PC-9 (cell line): ENCODE data around the gene SECTM1. TPM values are rescaled to one million over a fixed set of nuclear protein-coding genes. Genes with fewer than 3 reads are reported as not detected.

Experiments
- BruUV-seq: library from RNA; stranded (reverse); fragments of 400-500 nt; replicated peaks from 2 replicates; lab custom pipeline; 2021; lab: Mats Ljungman, UMichigan
- CTCF ChIA-PET: fragments of 300-600 bp; sonication (Branson Sonifier 250); formaldehyde crosslinking; loops from one replicate; lab custom pipeline; 2022; ENCODE audit warnings: antibody characterized with exemption; lab: Charles Lee
- POLR2A ChIA-PET: fragments of 300-600 bp; sonication (Branson Sonifier 250); formaldehyde crosslinking; loops from one replicate; lab custom pipeline; 2022; ENCODE audit warnings: antibody characterized with exemption; ENCODE audit not compliant: unreplicated experiment; lab: Charles Lee
- DNase-seq, 2 experiments: peaks; one replicate each; pipeline versions ENCODE4 v3.0.0 to v3.0.0-alpha.2; 2015 to 2022; ENCODE audit warnings: mixed read lengths in 1 of 2
- H2AFZ ChIP-seq: fragments of 200-600 bp; sonication (generic); 2 replicates; pipeline ENCODE4 v1.8.1; 2017; ENCODE audit warnings: antibody characterized with exemption
- H3F3A ChIP-seq: fragments of 200-600 bp; sonication (generic); 2 replicates; pipeline ENCODE4 v1.8.1; 2017; ENCODE audit warnings: antibody characterized with exemption, mild to moderate bottlenecking, low read depth; ENCODE audit not compliant: insufficient read depth
- H3K27ac ChIP-seq: fragments of 200-600 bp; sonication (generic); 2 replicates; pipeline ENCODE4 v1.6.1; 2016; ENCODE audit warnings: mixed run types
- H3K27me3 ChIP-seq: fragments of 200-600 bp; sonication (generic); 2 replicates; pipeline ENCODE4 v1.6.1; 2016; ENCODE audit warnings: low read depth, mixed run types; ENCODE audit not compliant: insufficient read depth
- H3K36me3 ChIP-seq: fragments of 200-600 bp; sonication (generic); 2 replicates; pipeline ENCODE4 v1.6.1; 2016; ENCODE audit warnings: low read depth, mixed run types
- H3K4me1 ChIP-seq: fragments of 200-600 bp; sonication (generic); replicated peaks from 2 replicates; pipeline ENCODE4 v1.6.1; 2016; ENCODE audit warnings: mixed run types; ENCODE audit not compliant: insufficient read depth
- H3K4me2 ChIP-seq: fragments of 200-600 bp; sonication (generic); 2 replicates; pipeline ENCODE4 v1.6.1; 2017; ENCODE audit warnings: mixed run types
- H3K4me3 ChIP-seq: fragments of 200-600 bp; sonication (generic); 2 replicates; pipeline ENCODE4 v1.6.1; 2016; ENCODE audit warnings: mixed run types
- H3K79me2 ChIP-seq: fragments of 200-600 bp; sonication (generic); 2 replicates; pipeline ENCODE4 v1.6.1; 2017; ENCODE audit warnings: low read depth, mixed run types
- H3K9me2 ChIP-seq: fragments of 200-600 bp; sonication (generic); 2 replicates; pipeline ENCODE4 v1.8.1; 2017; ENCODE audit warnings: mild to moderate bottlenecking; ENCODE audit not compliant: insufficient read depth
- H3K9me3 ChIP-seq: fragments of 200-600 bp; sonication (generic); 2 replicates; pipeline ENCODE4 v1.8.1; 2016; ENCODE audit warnings: low read depth; ENCODE audit not compliant: insufficient read depth
- H4K20me1 ChIP-seq: fragments of 200-600 bp; sonication (generic); 2 replicates; pipeline ENCODE4 v1.8.1; 2017; ENCODE audit not compliant: insufficient read depth
- CTCF ChIP-seq: fragments of 200-600 bp; sonication (generic); conservative IDR thresholded peaks from 2 replicates; pipeline ENCODE4 v1.6.1; 2017; ENCODE audit warnings: mixed run types, antibody characterized with exemption, mild to moderate bottlenecking, moderate library complexity
- EZH2 ChIP-seq: fragments of 200-600 bp; sonication (generic); IDR thresholded peaks from 2 replicates; pipeline ENCODE4 v1.8.0; 2017; ENCODE audit warnings: antibody characterized with exemption, low read depth
- intact Hi-C: fragments of 100-400 bp; cut with micrococcal nuclease; formaldehyde crosslinking; loops from one replicate; pipeline ENCODE4 v1.10.0; 2022; ENCODE audit not compliant: unreplicated experiment
- total RNA-seq: library from RNA; stranded (reverse); gene quantifications from 2 replicates; pipeline ENCODE4 v1.2.3, GENCODE V29; 2021

Gene SECTM1
- total RNA-seq, 1 experiment from 2014 or later = 3.6 TPM

GRCh38 chr17:82317394-82318168, 16.0 kb downstream of the SECTM1 start, which contains the start of gene CD7:
Gene CD7, minus strand, starts transcription at chr17:82317608. Its CDS starts 113 bp downstream, at chr17:82317495.
- Histone ChIP-seq H3K27ac (no peak within 1 kb of the TSS), H3K4me3 (no peak within 1 kb of the TSS)

GRCh38 chr17:82316651-82317393, 16.7 kb downstream of the SECTM1 start:
- Histone ChIP-seq H3K9me2 (no peaks in the 10 kb centered on the region), H3K27me3 (0 out of 2 replicates have a peak, but pooled peaks cover 6% of the 10 kb centered on the region), H3K9me3 (no peaks in the 10 kb centered on the region), H4K20me1 (no peaks in the 10 kb centered on the region), H3K36me3 (no peaks in the 10 kb centered on the region), H3K79me2 (no peaks in the 10 kb centered on the region), H3K27ac (no peak overlapping the region), H3K4me3 (no peak overlapping the region), H3K4me2 (no peak overlapping the region), H3K4me1 (no peaks in the 10 kb centered on the region), H3F3A (no peaks in the 10 kb centered on the region), H2AFZ (no peak overlapping the region)
- DNase-seq = no peak
- CTCF ChIA-PET = no interaction called here
- TF ChIP-seq CTCF (no peak), EZH2 (no peak)
- POLR2A ChIA-PET = no interaction called here
- BruUV-seq = no TSS peak
- intact Hi-C loops = no loop called here

More at GRCh38 chr17:82317394-82318168, 16.0 kb downstream of the SECTM1 start, which contains the start of gene CD7:
- Histone ChIP-seq H3K4me2 (no peak within 1 kb of the TSS), H3K36me3 (no peaks in the 10 kb centered on the region), H3K79me2 (no peaks in the 10 kb centered on the region), H4K20me1 (no peaks in the 10 kb centered on the region), H3K27me3 (0 out of 2 replicates have a peak, but pooled peaks cover 6% of the 10 kb centered on the region), H3K9me3 (no peaks in the 10 kb centered on the region), H2AFZ (no peak within 1 kb of the TSS), H3K4me1 (no peaks in the 10 kb centered on the region), H3K9me2 (no peaks in the 10 kb centered on the region), H3F3A (no peaks in the 10 kb centered on the region)
- BruUV-seq = no TSS peak
- POLR2A ChIA-PET = no interaction called here
- DNase-seq = no peak
- CTCF ChIA-PET = no interaction called here
- TF ChIP-seq EZH2 = no peak
- TF ChIP-seq CTCF = no peak
- intact Hi-C loops = no loop called here

- H3K4me3 ChIP-seq = no peak overlapping the region
- H3K4me2 ChIP-seq = no peak overlapping the region
- H3K9me2 ChIP-seq = no peaks in the 10 kb centered on the region
- CTCF ChIA-PET = no interaction called here
- no peak for DNase-seq
- no peaks in the 10 kb centered on the region for H4K20me1 ChIP-seq
- H3K36me3 ChIP-seq = no peaks in the 10 kb centered on the region
- POLR2A ChIA-PET = no interaction called here
- no peak overlapping the region for H3K27ac ChIP-seq
- H3F3A ChIP-seq = no peaks in the 10 kb centered on the region
- TF ChIP-seq CTCF (no peak), EZH2 (no peak)
- H3K4me1 ChIP-seq = no peaks in the 10 kb centered on the region
- no peak overlapping the region for H2AFZ ChIP-seq
- no TSS peak for BruUV-seq
- H3K27me3 ChIP-seq = no peaks in the 10 kb centered on the region
- H3K9me3 ChIP-seq = no peaks in the 10 kb centered on the region
- intact Hi-C loops = no loop called here
- no peaks in the 10 kb centered on the region for H3K79me2 ChIP-seq
Observed at GRCh38 chr17:82315703-82316358, 17.7 kb downstream of the SECTM1 start.
